Karpas-422 (cell line): ENCODE results near the gene CNPY2. TPM values are rescaled to one million over a fixed set of nuclear protein-coding genes. Genes with fewer than 3 reads are reported as not detected.
A peak's percentile ranks its signal among the peaks of the same experiment; 100 is the strongest.
"Not testable (repeated sequence)": the region's sequence is repeated elsewhere in the genome, so short reads cannot be mapped to it uniquely, and the experiment has no call there.

Experiments used
- DNase-seq: peaks from one replicate; pipeline ENCODE4 v3.0.0-alpha.2; 2015
- H2AFZ ChIP-seq: fragments of 200-600 bp; sonication (generic); 2 replicates; pipeline ENCODE4 v1.6.1; 2014; ENCODE audit warnings: antibody characterized with exemption, low read length, mixed read lengths
- H3K27ac ChIP-seq: fragments of 200-600 bp; sonication (generic); 2 replicates; pipeline ENCODE4 v1.5.1; 2014; ENCODE audit warnings: mild to moderate bottlenecking, low read length, moderate library complexity
- H3K27me3 ChIP-seq: fragments of 200-600 bp; sonication (generic); 2 replicates; pipeline ENCODE4 v1.6.1; 2014; ENCODE audit warnings: low read length, mixed read lengths
- H3K36me3 ChIP-seq: fragments of 200-600 bp; sonication (generic); 2 replicates; pipeline ENCODE4 v1.6.1; 2014; ENCODE audit warnings: low read length, mixed read lengths; ENCODE audit not compliant: insufficient read depth
- H3K4me1 ChIP-seq: fragments of 200-600 bp; sonication (generic); 2 replicates; pipeline ENCODE4 v1.6.1; 2014; ENCODE audit warnings: mild to moderate bottlenecking, low read length, mixed read lengths
- H3K4me2 ChIP-seq: fragments of 200-600 bp; sonication (generic); 2 replicates; pipeline ENCODE4 v1.6.1; 2014; ENCODE audit warnings: low read length, low read depth, mild to moderate bottlenecking; ENCODE audit not compliant: poor library complexity, severe bottlenecking
- H3K4me3 ChIP-seq: fragments of 200-600 bp; sonication (generic); 2 replicates; pipeline ENCODE4 v1.5.1; 2014; ENCODE audit warnings: mild to moderate bottlenecking, antibody characterized with exemption, low read length, mixed read lengths
- H3K79me2 ChIP-seq: fragments of 200-600 bp; sonication (generic); 2 replicates; pipeline ENCODE4 v1.6.1; 2014; ENCODE audit warnings: mild to moderate bottlenecking, low read length, mixed read lengths
- H3K9ac ChIP-seq: fragments of 200-600 bp; sonication (generic); 2 replicates; pipeline ENCODE4 v1.6.0; 2014; ENCODE audit warnings: low read length
- H3K9me2 ChIP-seq: fragments of 200-600 bp; sonication (generic), shearing (Covaris generic); replicated peaks from 2 replicates; pipeline ENCODE4 v1.6.0; 2014; ENCODE audit warnings: mild to moderate bottlenecking, low read length, moderate library complexity; ENCODE audit not compliant: insufficient read depth
- H3K9me3 ChIP-seq: fragments of 300-700, 200-600 bp; sonication (generic); 2 replicates; pipeline ENCODE4 v1.6.1; 2014; ENCODE audit warnings: low read length, mixed read lengths
- H4K20me1 ChIP-seq: fragments of 200-600 bp; sonication (generic); 2 replicates; pipeline ENCODE4 v1.6.1; 2014; ENCODE audit warnings: mild to moderate bottlenecking, antibody characterized with exemption, low read length, low read depth; ENCODE audit not compliant: insufficient read depth
- total RNA-seq: library from RNA; depleted of rRNA; stranded (reverse); fragments of >200 nt; shearing (Covaris generic); gene quantifications from 2 replicates; pipeline ENCODE4 v1.2.3, GENCODE V29; 2014; ENCODE audit warnings: low replicate concordance

The CNPY2 gene
- total RNA-seq, 1 experiment from 2014 or later, result 85.1 TPM

GRCh38 chr12:56282579-56282978 lies 33.2 kb downstream of the CNPY2 start:
- H3K79me2 ChIP-seq, result peaks cover 13% of the 10 kb centered on the region; the same call in 1 of the 2 replicates
- H3K9ac ChIP-seq, result no peak overlapping the region
- no peak overlapping the region for H3K4me2 ChIP-seq
- H3K4me1 ChIP-seq, result no peaks in the 10 kb centered on the region
- no peaks in the 10 kb centered on the region for H3K9me2 ChIP-seq
- H4K20me1 ChIP-seq, result no peaks in the 10 kb centered on the region
- no peaks in the 10 kb centered on the region for H3K27me3 ChIP-seq
- no peak overlapping the region for H3K27ac ChIP-seq
- H3K36me3 ChIP-seq, result peaks cover 52% of the 10 kb centered on the region
- H2AFZ ChIP-seq, result no peak overlapping the region
- DNase-seq, result no peak
- H3K4me3 ChIP-seq, result no peak overlapping the region
- no peaks in the 10 kb centered on the region for H3K9me3 ChIP-seq

- no peaks in the 10 kb centered on the region for H3K4me1 ChIP-seq
- H2AFZ ChIP-seq, result no peak overlapping the region
- H3K9me2 ChIP-seq, result no peaks in the 10 kb centered on the region
- no peaks in the 10 kb centered on the region for H4K20me1 ChIP-seq
- DNase-seq, result no peak
- no peaks in the 10 kb centered on the region for H3K9me3 ChIP-seq
- H3K36me3 ChIP-seq, result peaks cover 52% of the 10 kb centered on the region
- H3K9ac ChIP-seq, result no peak overlapping the region
- no peak overlapping the region for H3K4me2 ChIP-seq
- no peak overlapping the region for H3K27ac ChIP-seq
- H3K27me3 ChIP-seq, result no peaks in the 10 kb centered on the region
- peaks cover 13% of the 10 kb centered on the region; the same call in 1 of the 2 replicates for H3K79me2 ChIP-seq
- no peak overlapping the region for H3K4me3 ChIP-seq
These were observed 33.8 kb downstream of the CNPY2 start for GRCh38 chr12:56282030-56282429.

GRCh38 chr12:56280849-56281248 lies 34.9 kb downstream of the CNPY2 start:
- peaks cover 47% of the 10 kb centered on the region for H3K36me3 ChIP-seq

GRCh38 chr12:56278905-56279304 lies 36.9 kb downstream of the CNPY2 start:
- Histone ChIP-seq H3K4me3 (no peak overlapping the region), H3K4me1 (no peaks in the 10 kb centered on the region), H3K9ac (no peak overlapping the region), H3K27me3 (no peaks in the 10 kb centered on the region), H3K79me2 (0 out of 2 replicates have a peak, but pooled peaks cover 2% of the 10 kb centered on the region), H4K20me1 (no peaks in the 10 kb centered on the region), H3K4me2 (no peak overlapping the region), H2AFZ (no peak overlapping the region), H3K36me3 (peaks cover 53% of the 10 kb centered on the region), H3K27ac (no peak overlapping the region), H3K9me2 (no peaks in the 10 kb centered on the region), H3K9me3 (no peaks in the 10 kb centered on the region)
- DNase-seq, result no peak

More at GRCh38 chr12:56280849-56281248, 34.9 kb downstream of the CNPY2 start:
- no peak overlapping the region for H3K4me2 ChIP-seq
- peaks cover 4% of the 10 kb centered on the region; the same call in 1 of the 2 replicates for H3K79me2 ChIP-seq
- H2AFZ ChIP-seq, result no peak overlapping the region
- H3K9me3 ChIP-seq, result no peaks in the 10 kb centered on the region
- no peaks in the 10 kb centered on the region for H3K9me2 ChIP-seq
- H4K20me1 ChIP-seq, result no peaks in the 10 kb centered on the region
- H3K9ac ChIP-seq, result no peak overlapping the region
- H3K27ac ChIP-seq, result no peak overlapping the region
- no peaks in the 10 kb centered on the region for H3K4me1 ChIP-seq
- no peak for DNase-seq
- H3K4me3 ChIP-seq, result no peak overlapping the region
- H3K27me3 ChIP-seq, result no peaks in the 10 kb centered on the region

GRCh38 chr12:56274299-56274698 lies 41.5 kb downstream of the CNPY2 start:
- Histone ChIP-seq H4K20me1 (no peaks in the 10 kb centered on the region), H3K4me2 (no peak overlapping the region), H3K79me2 (0 out of 2 replicates have a peak, but pooled peaks cover 2% of the 10 kb centered on the region), H3K4me3 (no peak overlapping the region), H2AFZ (no peak overlapping the region), H3K4me1 (no peaks in the 10 kb centered on the region), H3K27ac (no peak overlapping the region), H3K9me3 (no peaks in the 10 kb centered on the region), H3K27me3 (no peaks in the 10 kb centered on the region), H3K9me2 (no peaks in the 10 kb centered on the region), H3K36me3 (peaks cover 38% of the 10 kb centered on the region), H3K9ac (no peak overlapping the region)
- no peak for DNase-seq

GRCh38 chr12:56272468-56272867 lies 43.3 kb downstream of the CNPY2 start:
- not testable (repeated sequence) for H3K4me1 ChIP-seq, H2AFZ ChIP-seq, H3K27ac ChIP-seq, H4K20me1 ChIP-seq, H3K4me2 ChIP-seq, H3K4me3 ChIP-seq, H3K79me2 ChIP-seq, H3K9me2 ChIP-seq, H3K9me3 ChIP-seq, H3K27me3 ChIP-seq, DNase-seq, H3K9ac ChIP-seq
- H3K36me3 ChIP-seq, result peaks cover 28% of the 10 kb centered on the region

GRCh38 chr12:56271031-56271430 lies 44.8 kb downstream of the CNPY2 start:
- Histone ChIP-seq H3K9me2 (no peaks in the 10 kb centered on the region), H3K36me3 (peaks cover 26% of the 10 kb centered on the region), H3K4me1 (peaks cover 14% of the 10 kb centered on the region), H3K4me3 (no peak overlapping the region), H3K9ac (no peak overlapping the region), H3K9me3 (no peaks in the 10 kb centered on the region), H3K27me3 (no peaks in the 10 kb centered on the region), H2AFZ (no peak overlapping the region), H3K4me2 (no peak overlapping the region), H3K79me2 (peaks cover 8% of the 10 kb centered on the region), H4K20me1 (no peaks in the 10 kb centered on the region), H3K27ac (no peak overlapping the region)
- DNase-seq, result peak; percentile 54

- Histone ChIP-seq H4K20me1 (no peaks in the 10 kb centered on the region), H3K36me3 (peaks cover 4% of the 10 kb centered on the region; the same call in 1 of the 2 replicates), H3K27me3 (no peaks in the 10 kb centered on the region), H3K4me2 (peak overlapping the region; percentile 97), H3K79me2 (peaks cover 8% of the 10 kb centered on the region), H2AFZ (peak overlapping the region; percentile 64), H3K9me2 (no peaks in the 10 kb centered on the region), H3K9ac (peak overlapping the region; percentile 89), H3K27ac (peak overlapping the region; percentile 71), H3K4me1 (peaks cover 18% of the 10 kb centered on the region), H3K4me3 (peak overlapping the region; percentile 86), H3K9me3 (no peaks in the 10 kb centered on the region)
- no peak for DNase-seq
These were observed 48.2 kb downstream of the CNPY2 start for GRCh38 chr12:56267443-56268071.
